Astrocyte (in vitro differentiated cells and primary cell): Measurements from ENCODE around the gene CFAP58. TPM values are rescaled to one million over a fixed set of nuclear protein-coding genes. Genes with fewer than 3 reads are reported as not detected.

Source experiments
- DNase-seq: peaks from one replicate; pipeline ENCODE4 v3.0.0-alpha.2; 2010; ENCODE audit warnings: low read depth
- FAIRE-seq: peaks from 2 replicates; lab custom pipeline; 2011; peaks lifted over from hg19 to GRCh38; lab: Jason Lieb, UNC
- H2AFZ ChIP-seq: 2 replicates; pipeline ENCODE4 v1.6.0; 2012; ENCODE audit warnings: low read depth, low read length, inconsistent platforms
- H3K27ac ChIP-seq: 2 replicates; pipeline ENCODE4 v1.5.1; 2011; ENCODE audit warnings: low read depth, low read length, inconsistent platforms
- H3K27me3 ChIP-seq: 2 replicates; pipeline ENCODE4 v1.6.0; 2011; ENCODE audit warnings: low read length, inconsistent platforms; ENCODE audit not compliant: insufficient read depth
- H3K36me3 ChIP-seq: 2 replicates; pipeline ENCODE4 v1.5.1; 2011; ENCODE audit warnings: low read length, inconsistent platforms; ENCODE audit not compliant: insufficient read depth
- H3K4me1 ChIP-seq: 2 replicates; pipeline ENCODE4 v1.5.1; 2011; ENCODE audit warnings: low read length, inconsistent platforms; ENCODE audit not compliant: insufficient read depth
- H3K4me2 ChIP-seq: 2 replicates; pipeline ENCODE4 v1.6.0; 2012; ENCODE audit warnings: low read length, inconsistent platforms
- H3K4me3 ChIP-seq: 2 replicates; pipeline ENCODE4 v1.5.1; 2011; ENCODE audit warnings: low read depth, mild to moderate bottlenecking, low read length, inconsistent platforms; ENCODE audit not compliant: insufficient read depth
- H3K79me2 ChIP-seq: 2 replicates; pipeline ENCODE4 v1.6.0; 2012; ENCODE audit warnings: mild to moderate bottlenecking, low read length, inconsistent platforms; ENCODE audit not compliant: insufficient read depth
- H3K9ac ChIP-seq: 2 replicates; pipeline ENCODE4 v1.6.0; 2012; ENCODE audit warnings: mild to moderate bottlenecking, low read length, inconsistent platforms
- H3K9me3 ChIP-seq: 2 replicates; pipeline ENCODE4 v1.5.1; 2012; ENCODE audit warnings: low read depth, mild to moderate bottlenecking, low read length, inconsistent platforms; ENCODE audit not compliant: insufficient read depth
- H4K20me1 ChIP-seq: 2 replicates; pipeline ENCODE4 v1.6.0; 2012; ENCODE audit warnings: low read length, inconsistent platforms; ENCODE audit not compliant: insufficient read depth
- H3K27ac Mint-ChIP-seq: one replicate; pipeline ENCODE4 v1.8.0; 2021; ENCODE audit warnings: mild to moderate bottlenecking, mixed read lengths; ENCODE audit not compliant: unreplicated experiment
- H3K27me3 Mint-ChIP-seq: one replicate; pipeline ENCODE4 v1.8.0; 2021; ENCODE audit warnings: low read depth, mixed read lengths; ENCODE audit not compliant: unreplicated experiment
- H3K36me3 Mint-ChIP-seq: one replicate; pipeline ENCODE4 v1.8.0; 2021; ENCODE audit warnings: low read depth, mixed read lengths; ENCODE audit not compliant: unreplicated experiment
- H3K4me1 Mint-ChIP-seq: one replicate; pipeline ENCODE4 v1.8.0; 2021; ENCODE audit warnings: low read depth, mixed read lengths; ENCODE audit not compliant: unreplicated experiment
- H3K4me3 Mint-ChIP-seq: one replicate; pipeline ENCODE4 v1.8.0; 2021; ENCODE audit warnings: mild to moderate bottlenecking, moderate library complexity, mixed read lengths; ENCODE audit not compliant: unreplicated experiment
- H3K9me3 Mint-ChIP-seq: one replicate; pipeline ENCODE4 v1.8.0; 2021; ENCODE audit warnings: mild to moderate bottlenecking, mixed read lengths; ENCODE audit not compliant: unreplicated experiment
- EZH2 ChIP-seq: IDR thresholded peaks from 2 replicates; pipeline ENCODE4 v1.6.1; 2012; ENCODE audit warnings: mild to moderate bottlenecking, low read length, inconsistent platforms; ENCODE audit not compliant: insufficient read depth
- total RNA-seq: library from RNA; stranded (reverse); gene quantifications from 2 replicates; pipeline ENCODE4 v1.2.1, GENCODE V29; 2021
- TF ChIP-seq, protein P1 (sequence below): IDR thresholded peaks from 2 replicates; pipeline ENCODE4 v1.5.1; 2011; ENCODE audit warnings: low read depth, mild to moderate bottlenecking, inconsistent platforms, low read length, moderate library complexity; ENCODE audit not compliant: insufficient read depth

CFAP58 gene
- total RNA-seq, 1 donor from 2014 or later = 0.86 TPM

DNA sequence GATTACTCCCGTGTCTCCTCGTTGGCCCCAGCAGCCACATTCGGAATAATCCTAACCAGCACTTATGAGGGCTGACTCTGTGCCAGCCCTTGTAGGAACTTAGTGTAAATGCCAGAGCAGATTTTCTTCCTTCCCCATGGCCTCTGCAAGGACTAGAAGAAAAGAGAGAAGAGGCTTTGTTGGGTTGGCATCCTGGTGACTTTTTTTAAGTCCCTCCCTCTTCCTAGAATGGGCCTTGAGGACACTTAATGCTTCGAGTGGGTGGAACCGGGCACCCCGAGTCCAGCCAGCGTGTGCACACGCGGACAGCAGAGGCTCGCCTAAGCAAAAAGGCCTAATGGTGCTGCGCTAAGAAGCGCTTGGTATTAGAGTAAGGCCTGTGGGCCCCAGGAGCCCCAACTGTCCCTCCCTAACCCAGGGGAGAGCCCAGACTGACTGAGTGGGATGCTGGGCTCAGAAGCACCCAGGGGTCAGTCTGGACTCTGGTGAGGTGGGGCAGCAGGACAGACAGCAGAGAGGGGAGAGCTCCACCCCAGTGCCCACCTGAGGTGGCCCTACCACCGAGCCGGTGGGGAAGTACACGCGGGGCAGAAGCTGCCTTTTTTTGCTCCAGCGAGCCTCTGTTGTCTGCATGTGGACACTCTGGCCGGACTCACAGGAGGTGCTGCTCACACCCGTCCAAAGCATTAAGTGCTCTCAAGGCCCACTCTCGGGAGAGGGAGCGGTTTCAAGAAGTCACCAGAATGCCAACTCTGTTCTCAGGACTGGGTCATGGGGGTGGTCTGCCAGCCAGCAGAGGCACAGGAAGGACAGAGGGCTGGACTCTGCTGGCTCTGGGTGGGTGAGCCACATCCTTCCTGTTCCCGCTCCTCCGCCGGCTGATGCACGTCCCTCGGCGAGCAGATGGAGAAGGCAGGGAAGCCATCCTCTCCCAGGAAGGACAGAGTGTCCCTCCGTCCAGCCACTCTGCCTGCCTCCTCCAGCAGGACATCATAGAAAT, 27.9 kb upstream of the CFAP58 start:
- no peaks in the 10 kb centered on the region for H3K27me3 ChIP-seq
- no peaks in the 10 kb centered on the region for H3K9me3 ChIP-seq
- H3K4me2 ChIP-seq = peak overlapping the region; percentile 87
- peaks cover 2% of the 10 kb centered on the region for H3K9me3 Mint-ChIP-seq
- no peaks in the 10 kb centered on the region for H3K27me3 Mint-ChIP-seq
- H3K36me3 ChIP-seq = no peaks in the 10 kb centered on the region
- peak overlapping the region; percentile 0 for H3K27ac ChIP-seq
- H2AFZ ChIP-seq = no peak overlapping the region
- H3K4me1 ChIP-seq = peaks cover 61% of the 10 kb centered on the region
- no peak overlapping the region for H3K4me3 Mint-ChIP-seq
- H3K36me3 Mint-ChIP-seq = peaks cover 4% of the 10 kb centered on the region
- H4K20me1 ChIP-seq = peaks cover 84% of the 10 kb centered on the region
- peaks cover 92% of the 10 kb centered on the region for H3K79me2 ChIP-seq
- TF ChIP-seq, protein P1, sequence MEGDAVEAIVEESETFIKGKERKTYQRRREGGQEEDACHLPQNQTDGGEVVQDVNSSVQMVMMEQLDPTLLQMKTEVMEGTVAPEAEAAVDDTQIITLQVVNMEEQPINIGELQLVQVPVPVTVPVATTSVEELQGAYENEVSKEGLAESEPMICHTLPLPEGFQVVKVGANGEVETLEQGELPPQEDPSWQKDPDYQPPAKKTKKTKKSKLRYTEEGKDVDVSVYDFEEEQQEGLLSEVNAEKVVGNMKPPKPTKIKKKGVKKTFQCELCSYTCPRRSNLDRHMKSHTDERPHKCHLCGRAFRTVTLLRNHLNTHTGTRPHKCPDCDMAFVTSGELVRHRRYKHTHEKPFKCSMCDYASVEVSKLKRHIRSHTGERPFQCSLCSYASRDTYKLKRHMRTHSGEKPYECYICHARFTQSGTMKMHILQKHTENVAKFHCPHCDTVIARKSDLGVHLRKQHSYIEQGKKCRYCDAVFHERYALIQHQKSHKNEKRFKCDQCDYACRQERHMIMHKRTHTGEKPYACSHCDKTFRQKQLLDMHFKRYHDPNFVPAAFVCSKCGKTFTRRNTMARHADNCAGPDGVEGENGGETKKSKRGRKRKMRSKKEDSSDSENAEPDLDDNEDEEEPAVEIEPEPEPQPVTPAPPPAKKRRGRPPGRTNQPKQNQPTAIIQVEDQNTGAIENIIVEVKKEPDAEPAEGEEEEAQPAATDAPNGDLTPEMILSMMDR = no peak
- no peak for TF ChIP-seq EZH2
- H3K4me3 ChIP-seq = no peak overlapping the region
- H3K9ac ChIP-seq = peak overlapping the region; percentile 95
- H3K4me1 Mint-ChIP-seq = peaks cover 56% of the 10 kb centered on the region
- H3K27ac Mint-ChIP-seq = no peak overlapping the region
- DNase-seq (no peak), FAIRE-seq (no peak)

DNA sequence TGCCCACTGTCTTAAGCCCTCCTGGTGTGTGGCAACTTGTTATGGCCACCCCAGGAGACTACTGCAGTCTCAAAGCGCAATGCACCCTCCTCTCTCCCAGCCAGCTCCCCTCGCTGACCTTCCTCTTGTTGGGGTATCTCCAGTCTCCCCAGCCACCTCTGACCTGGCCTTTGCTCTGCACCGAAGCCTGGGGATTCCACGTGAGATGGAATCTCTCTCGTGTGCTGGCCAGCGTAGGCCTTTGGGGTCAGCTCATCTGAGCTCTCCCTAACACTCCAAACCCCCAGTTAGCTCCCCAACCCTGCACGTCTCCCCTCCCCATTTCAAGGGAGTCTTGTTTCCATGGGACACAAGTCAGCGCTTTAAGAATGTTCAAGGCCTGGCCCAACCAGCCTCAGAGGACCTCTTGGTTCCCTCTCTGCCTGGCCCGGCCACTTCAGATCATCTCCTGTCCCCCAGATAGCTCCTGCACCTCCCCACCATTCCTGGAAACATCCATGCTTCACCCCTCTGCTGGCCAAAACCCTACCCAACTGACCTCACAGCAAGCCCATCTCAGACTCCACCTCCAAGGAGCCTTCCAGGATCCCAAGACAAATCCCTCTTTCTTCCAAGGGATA, 26.5 kb upstream of the CFAP58 start:
- peaks cover 2% of the 10 kb centered on the region for H3K9me3 Mint-ChIP-seq
- TF ChIP-seq, protein P1 = no peak
- no peak for TF ChIP-seq EZH2
- no peaks in the 10 kb centered on the region for H3K27me3 Mint-ChIP-seq
- Histone ChIP-seq H4K20me1 (peaks cover 84% of the 10 kb centered on the region), H3K9ac (peak overlapping the region; percentile 95), H3K4me1 (peaks cover 69% of the 10 kb centered on the region), H3K36me3 (no peaks in the 10 kb centered on the region), H3K79me2 (peaks cover 92% of the 10 kb centered on the region), H3K4me2 (peak overlapping the region; percentile 87), H2AFZ (no peak overlapping the region), H3K9me3 (no peaks in the 10 kb centered on the region), H3K4me3 (no peak overlapping the region), H3K27ac (peak overlapping the region; percentile 99), H3K27me3 (no peaks in the 10 kb centered on the region)
- peaks cover 4% of the 10 kb centered on the region for H3K36me3 Mint-ChIP-seq
- peak overlapping the region; percentile 62 for H3K27ac Mint-ChIP-seq
- H3K4me1 Mint-ChIP-seq = peaks cover 65% of the 10 kb centered on the region
- DNase-seq (no peak), FAIRE-seq (no peak)
- H3K4me3 Mint-ChIP-seq = peak overlapping the region; percentile 74
